ENCODE results near the gene BRWD1. TPM values are rescaled to one million over a fixed set of nuclear protein-coding genes. Genes with fewer than 3 reads are reported as not detected.

BRWD1 gene
- total and polyA plus RNA-seq, 2 donors from 2014 or later: 9.1 to 43.9 TPM

Other genes with a start within 250 kb of the BRWD1 start
- gene PSMG1, start 130.2 kb downstream of the BRWD1 start, total RNA-seq: 25.9 TPM
- gene PSMG1, start 130.2 kb downstream of the BRWD1 start, polyA plus RNA-seq (ENCODE audit: insufficient read depth, low read depth, low replicate concordance): 50.8 TPM
- gene HMGN1, start 35.5 kb upstream of the BRWD1 start, total RNA-seq: 205 TPM
- gene HMGN1, start 35.5 kb upstream of the BRWD1 start, polyA plus RNA-seq (ENCODE audit: insufficient read depth, low read depth, low replicate concordance): 174 TPM
- 4.3 TPM for gene LCA5L, start 132.1 kb upstream of the BRWD1 start, total RNA-seq
- 3.8 TPM for gene LCA5L, start 132.1 kb upstream of the BRWD1 start, polyA plus RNA-seq (ENCODE audit: insufficient read depth, low read depth, low replicate concordance)
- gene SH3BGR, start 138.3 kb upstream of the BRWD1 start, total RNA-seq: 4.0 TPM
- 12.2 TPM for gene SH3BGR, start 138.3 kb upstream of the BRWD1 start, polyA plus RNA-seq (ENCODE audit: insufficient read depth, low read depth, low replicate concordance)